Keratinocyte (primary cell): ENCODE measurements around the gene TOE1.

Source experiments
- EZH2 ChIP-seq: IDR thresholded peaks from one replicate; pipeline ENCODE4 v1.6.1; 2012; ENCODE audit warnings: inconsistent platforms, mild to moderate bottlenecking, low read length, moderate library complexity
- TF ChIP-seq, protein P1 (sequence below), 3 experiments: IDR thresholded peaks in 1 of 3; conservative IDR thresholded peaks in 1 of 3; optimal IDR thresholded peaks in 1 of 3; 2 replicates in 2 of 3; 3 replicates in 1 of 3; pipeline versions ENCODE3 to v1.5.1; 2011; ENCODE audit warnings: low read length in 3 of 3, mild to moderate bottlenecking in 3 of 3, moderate library complexity in 2 of 3, control low read depth in 1 of 3, inconsistent platforms in 1 of 3; ENCODE audit not compliant: insufficient read depth in 2 of 3; ENCODE audit errors: extremely low read depth in 1 of 3

DNA sequence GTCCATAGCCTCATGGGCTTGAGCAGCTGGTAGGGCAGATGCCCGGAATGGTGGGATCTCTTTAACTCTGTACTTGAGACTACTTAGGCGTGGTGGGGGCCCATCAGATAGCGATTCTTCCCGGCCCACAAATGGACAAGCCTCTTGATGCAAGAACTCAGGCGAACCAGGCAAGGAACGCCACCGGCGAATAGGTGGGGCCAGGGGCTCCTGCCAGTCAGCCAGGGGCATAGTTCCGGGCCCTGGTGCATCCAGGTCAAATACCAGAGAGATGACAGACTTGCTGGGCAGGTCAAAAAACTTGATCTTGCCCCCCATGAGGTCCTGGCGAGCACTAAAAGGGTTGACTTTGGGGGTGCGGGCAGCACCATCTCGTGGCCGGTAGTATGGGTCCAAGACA is 5.0 kb downstream of the TOE1 start:
- TF ChIP-seq, protein P1, sequence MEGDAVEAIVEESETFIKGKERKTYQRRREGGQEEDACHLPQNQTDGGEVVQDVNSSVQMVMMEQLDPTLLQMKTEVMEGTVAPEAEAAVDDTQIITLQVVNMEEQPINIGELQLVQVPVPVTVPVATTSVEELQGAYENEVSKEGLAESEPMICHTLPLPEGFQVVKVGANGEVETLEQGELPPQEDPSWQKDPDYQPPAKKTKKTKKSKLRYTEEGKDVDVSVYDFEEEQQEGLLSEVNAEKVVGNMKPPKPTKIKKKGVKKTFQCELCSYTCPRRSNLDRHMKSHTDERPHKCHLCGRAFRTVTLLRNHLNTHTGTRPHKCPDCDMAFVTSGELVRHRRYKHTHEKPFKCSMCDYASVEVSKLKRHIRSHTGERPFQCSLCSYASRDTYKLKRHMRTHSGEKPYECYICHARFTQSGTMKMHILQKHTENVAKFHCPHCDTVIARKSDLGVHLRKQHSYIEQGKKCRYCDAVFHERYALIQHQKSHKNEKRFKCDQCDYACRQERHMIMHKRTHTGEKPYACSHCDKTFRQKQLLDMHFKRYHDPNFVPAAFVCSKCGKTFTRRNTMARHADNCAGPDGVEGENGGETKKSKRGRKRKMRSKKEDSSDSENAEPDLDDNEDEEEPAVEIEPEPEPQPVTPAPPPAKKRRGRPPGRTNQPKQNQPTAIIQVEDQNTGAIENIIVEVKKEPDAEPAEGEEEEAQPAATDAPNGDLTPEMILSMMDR (optimal IDR thresholded peaks at IDR 0.05 in 1 of 3, IDR thresholded peaks at IDR 0.05 in 1 of 3, conservative IDR thresholded peaks at IDR 0.05 in 1 of 3; ENCODE audit: extremely low read depth in 1 of 3, insufficient read depth in 2 of 3, low read length in 3 of 3): no peak
- TF ChIP-seq EZH2: no peak
